Glutamatergic neuron (in vitro differentiated cells): ENCODE data around the gene RPS6KA5. TPM values are rescaled to one million over a fixed set of nuclear protein-coding genes. Genes with fewer than 3 reads are reported as not detected.
"Not testable (repeated sequence)": the region's sequence is repeated elsewhere in the genome, so short reads cannot be mapped to it uniquely, and the experiment has no call there.

Experiments
- DNase-seq: peaks from one replicate; pipeline ENCODE4 v3.0.0; 2022
- H3K27ac Mint-ChIP-seq: one replicate; pipeline ENCODE4 v1.8.0; 2020; ENCODE audit warnings: mild to moderate bottlenecking, mixed read lengths, inconsistent platforms; ENCODE audit not compliant: unreplicated experiment
- H3K27me3 Mint-ChIP-seq: one replicate; pipeline ENCODE4 v1.8.0; 2020; ENCODE audit warnings: mild to moderate bottlenecking, moderate library complexity, mixed read lengths, inconsistent platforms; ENCODE audit not compliant: unreplicated experiment
- H3K36me3 Mint-ChIP-seq: one replicate; pipeline ENCODE4 v1.8.0; 2020; ENCODE audit warnings: mild to moderate bottlenecking, mixed read lengths, inconsistent platforms; ENCODE audit not compliant: unreplicated experiment
- H3K4me1 Mint-ChIP-seq: one replicate; pipeline ENCODE4 v1.8.0; 2020; ENCODE audit warnings: mild to moderate bottlenecking, low read depth, mixed read lengths, inconsistent platforms; ENCODE audit not compliant: unreplicated experiment
- H3K4me3 Mint-ChIP-seq: one replicate; pipeline ENCODE4 v1.8.0; 2020; ENCODE audit warnings: mild to moderate bottlenecking, mixed read lengths, inconsistent platforms; ENCODE audit not compliant: unreplicated experiment
- H3K9me3 Mint-ChIP-seq: one replicate; pipeline ENCODE4 v1.8.0; 2020; ENCODE audit warnings: mild to moderate bottlenecking, moderate library complexity, mixed read lengths, inconsistent platforms; ENCODE audit not compliant: unreplicated experiment
- CTCF ChIP-seq: fragments of 200-600 bp; sonication (generic); IDR thresholded peaks from one replicate; pipeline ENCODE4 v1.5.0; 2021; ENCODE audit not compliant: partially characterized antibody, unreplicated experiment
- total RNA-seq: library from RNA; stranded (reverse); fragmentation: NEBNext Ultra II Directional; extraction: Animal tissue kit (Norgen Biotek cat#: 25700); gene quantifications from one replicate; pipeline ENCODE4 v1.2.1, GENCODE V29; 2021; ENCODE audit not compliant: unreplicated experiment

Gene RPS6KA5
- total RNA-seq, 1 donor from 2014 or later: 3.8 TPM

GRCh38 chr14:90940318-90940962, 120.0 kb downstream of the RPS6KA5 start:
- Mint-ChIP-seq H3K36me3 (peaks cover 26% of the 10 kb centered on the region), H3K27me3 (no peaks in the 10 kb centered on the region), H3K9me3 (peaks cover 7% of the 10 kb centered on the region), H3K27ac (no peak overlapping the region), H3K4me3 (no peak overlapping the region), H3K4me1 (no peaks in the 10 kb centered on the region)
- no peak for DNase-seq
- no peak for TF ChIP-seq CTCF

- H3K27me3 Mint-ChIP-seq, H3K27ac Mint-ChIP-seq, H3K4me1 Mint-ChIP-seq, H3K9me3 Mint-ChIP-seq, DNase-seq, H3K4me3 Mint-ChIP-seq: not testable (repeated sequence)
- H3K36me3 Mint-ChIP-seq: peaks cover 26% of the 10 kb centered on the region
Measured at GRCh38 chr14:90939252-90939795, 121.1 kb downstream of the RPS6KA5 start.

GRCh38 chr14:90938615-90939014, 121.8 kb downstream of the RPS6KA5 start:
- no peak for TF ChIP-seq CTCF
- Mint-ChIP-seq H3K4me3 (no peak overlapping the region), H3K4me1 (no peaks in the 10 kb centered on the region), H3K9me3 (peaks cover 7% of the 10 kb centered on the region), H3K36me3 (peaks cover 26% of the 10 kb centered on the region), H3K27ac (no peak overlapping the region), H3K27me3 (no peaks in the 10 kb centered on the region)
- no peak for DNase-seq

- H3K9me3 Mint-ChIP-seq: peaks cover 7% of the 10 kb centered on the region
- no peaks in the 10 kb centered on the region for H3K4me1 Mint-ChIP-seq
- H3K27ac Mint-ChIP-seq: no peak overlapping the region
- TF ChIP-seq CTCF: no peak
- peaks cover 26% of the 10 kb centered on the region for H3K36me3 Mint-ChIP-seq
- no peak for DNase-seq
- H3K4me3 Mint-ChIP-seq: no peak overlapping the region
- H3K27me3 Mint-ChIP-seq: no peaks in the 10 kb centered on the region
Measured at GRCh38 chr14:90936757-90937440, 123.5 kb downstream of the RPS6KA5 start.

GRCh38 chr14:90924621-90925340, 135.7 kb downstream of the RPS6KA5 start:
- Mint-ChIP-seq H3K9me3 (no peaks in the 10 kb centered on the region), H3K27me3 (peaks cover 2% of the 10 kb centered on the region), H3K27ac (no peak overlapping the region), H3K4me3 (no peak overlapping the region), H3K36me3 (no peaks in the 10 kb centered on the region), H3K4me1 (no peaks in the 10 kb centered on the region)
- TF ChIP-seq CTCF: no peak
- DNase-seq: no peak
